ENCODE results near the gene TNFAIP1. TPM values are rescaled to one million over a fixed set of nuclear protein-coding genes. Genes with fewer than 3 reads are reported as not detected.

The TNFAIP1 gene
- polyA plus RNA-seq, 1 donor (not counting 4 experiments of a cell fraction or from before 2014, with no cell fraction given), result 84.6 TPM

GRCh38 chr17:28293994-28294393 lies 41.6 kb upstream of the TNFAIP1 start:
- Histone ChIP-seq H3K4me3 (ENCODE audit: control insufficient read depth in 2 of 3, extremely low read depth in 1 of 3, insufficient read depth in 2 of 3, low read depth in 1 of 3, low read length in 3 of 3) (no peak overlapping the region), H3K27me3 (ENCODE audit: control insufficient read depth, extremely low read depth, insufficient read depth, low read length) (no peaks in the 10 kb centered on the region), H3K79me2 (ENCODE audit: control insufficient read depth, insufficient read depth, low read length) (no peaks in the 10 kb centered on the region), H3K9ac (ENCODE audit: control insufficient read depth, extremely low read depth, insufficient read depth, low read length) (no peak overlapping the region), H3K4me2 (ENCODE audit: control insufficient read depth, extremely low read depth, insufficient read depth, low read depth, low read length) (no peak overlapping the region), H3K4me1 (ENCODE audit: control insufficient read depth, extremely low read depth, insufficient read depth, low read length) (no peaks in the 10 kb centered on the region), H3K9me3 (ENCODE audit: control insufficient read depth, low read depth, low read length) (no peaks in the 10 kb centered on the region), H4K20me1 (ENCODE audit: control insufficient read depth, extremely low read depth, insufficient read depth, low read length) (no peaks in the 10 kb centered on the region), H3K27ac (ENCODE audit: control insufficient read depth, insufficient read depth, low read length) (no peak overlapping the region), H3K36me3 (ENCODE audit: control insufficient read depth in 2 of 2, extremely low read depth in 1 of 2, insufficient read depth in 2 of 2, low read length in 2 of 2) (no peaks in the 10 kb centered on the region), H3K9me1 (ENCODE audit: control insufficient read depth, extremely low read depth, insufficient read depth, low read length) (no peaks in the 10 kb centered on the region), H2AFZ (ENCODE audit: control insufficient read depth, low read length) (no peak overlapping the region)
- dilution Hi-C loops (cut with MboI; ENCODE audit: extremely low pct_ligation_motif_present, low sequenced_read_pairs), result no loop called here
- no peak for DNase-seq (ENCODE audit: low read depth, low spot score)
- TF ChIP-seq EZH2 (IDR thresholded peaks at IDR 0.05; ENCODE audit: low read length) (no peak), CTCF (optimal IDR thresholded peaks at IDR 0.05 in 1 of 3, IDR thresholded peaks at IDR 0.05 in 1 of 3, conservative IDR thresholded peaks at IDR 0.05 in 1 of 3; ENCODE audit: extremely low read depth in 1 of 3, insufficient read depth in 2 of 3, low read length in 3 of 3) (no peak)
- no peak for FAIRE-seq

GRCh38 chr17:28295677-28296578 lies 39.6 kb upstream of the TNFAIP1 start:
- Histone ChIP-seq H3K9ac (ENCODE audit: control insufficient read depth, extremely low read depth, insufficient read depth, low read length) (no peak overlapping the region), H3K27ac (ENCODE audit: control insufficient read depth, insufficient read depth, low read length) (no peak overlapping the region), H2AFZ (ENCODE audit: control insufficient read depth, low read length) (no peak overlapping the region), H3K79me2 (ENCODE audit: control insufficient read depth, insufficient read depth, low read length) (no peaks in the 10 kb centered on the region), H3K4me2 (ENCODE audit: control insufficient read depth, extremely low read depth, insufficient read depth, low read depth, low read length) (no peak overlapping the region), H3K9me3 (ENCODE audit: control insufficient read depth, low read depth, low read length) (no peaks in the 10 kb centered on the region), H3K4me3 (ENCODE audit: control insufficient read depth in 2 of 3, extremely low read depth in 1 of 3, insufficient read depth in 2 of 3, low read depth in 1 of 3, low read length in 3 of 3) (no peak overlapping the region), H4K20me1 (ENCODE audit: control insufficient read depth, extremely low read depth, insufficient read depth, low read length) (no peaks in the 10 kb centered on the region), H3K9me1 (ENCODE audit: control insufficient read depth, extremely low read depth, insufficient read depth, low read length) (no peaks in the 10 kb centered on the region), H3K27me3 (ENCODE audit: control insufficient read depth, extremely low read depth, insufficient read depth, low read length) (no peaks in the 10 kb centered on the region), H3K36me3 (ENCODE audit: control insufficient read depth in 2 of 2, extremely low read depth in 1 of 2, insufficient read depth in 2 of 2, low read length in 2 of 2) (no peaks in the 10 kb centered on the region), H3K4me1 (ENCODE audit: control insufficient read depth, extremely low read depth, insufficient read depth, low read length) (no peaks in the 10 kb centered on the region)
- DNase-seq (ENCODE audit: low read depth, low spot score) (no peak), FAIRE-seq (no peak)
- TF ChIP-seq CTCF (optimal IDR thresholded peaks at IDR 0.05 in 1 of 3, IDR thresholded peaks at IDR 0.05 in 1 of 3, conservative IDR thresholded peaks at IDR 0.05 in 1 of 3; ENCODE audit: extremely low read depth in 1 of 3, insufficient read depth in 2 of 3, low read length in 3 of 3) (no peak), EZH2 (IDR thresholded peaks at IDR 0.05; ENCODE audit: low read length) (no peak)
- dilution Hi-C loops (cut with MboI; ENCODE audit: extremely low pct_ligation_motif_present, low sequenced_read_pairs), result no loop called here
